Left ventricle myocardium inferior (tissue), 1 donor: ENCODE measurements around the gene CTSA. TPM values are rescaled to one million over a fixed set of nuclear protein-coding genes. Genes with fewer than 3 reads are reported as not detected.
"Not testable (repeated sequence)": the region's sequence is repeated elsewhere in the genome, so short reads cannot be mapped to it uniquely, and the experiment has no call there.

Experiments
- DNase-seq: peaks from one replicate; pipeline ENCODE4 v3.0.0-alpha.2; 2020
- H3K27ac ChIP-seq: fragments of 200-600 bp; replicated peaks from 2 replicates; pipeline ENCODE4 v1.8.0; 2021
- H3K27me3 ChIP-seq: fragments of 200-600 bp; 2 replicates; pipeline ENCODE4 v1.8.0; 2021; ENCODE audit warnings: low read depth
- H3K36me3 ChIP-seq: fragments of 200-600 bp; 2 replicates; pipeline ENCODE4 v1.8.0; 2021
- H3K4me1 ChIP-seq: fragments of 200-600 bp; 2 replicates; pipeline ENCODE4 v1.8.0; 2021
- H3K4me3 ChIP-seq: fragments of 200-600 bp; 2 replicates; pipeline ENCODE4 v1.8.0; 2021; ENCODE audit warnings: mild to moderate bottlenecking, moderate library complexity
- H3K9me3 ChIP-seq: fragments of 200-600 bp; replicated peaks from 2 replicates; pipeline ENCODE4 v1.8.0; 2021
- CTCF ChIP-seq: fragments of 200-600 bp; IDR thresholded peaks from 2 replicates; pipeline ENCODE4 v1.8.0; 2021; ENCODE audit warnings: antibody characterized with exemption, mild to moderate bottlenecking, borderline replicate concordance
- intact Hi-C: fragments of 100-400 bp; cut with micrococcal nuclease; formaldehyde crosslinking; loops from one replicate; pipeline ENCODE4 v1.11.0; 2022
- total RNA-seq: library from RNA; stranded (reverse); fragmentation: NEBNext Ultra II Directional; extraction: Animal tissue kit (Norgen Biotek cat#: 25700); gene quantifications from one replicate; pipeline ENCODE4 v1.2.1, GENCODE V29; 2021
- donor health status: DM: no; HTN: yes; CAD: no; lungs with severe emphysema.

The CTSA gene
- total RNA-seq, 1 donor from 2014 or later: 116 TPM

GRCh38 chr20:45927071-45927878 is 36.1 kb downstream of the CTSA start:
- no peak overlapping the region for H3K27ac ChIP-seq
- intact Hi-C loops: no loop called here
- no peaks in the 10 kb centered on the region for H3K36me3 ChIP-seq
- H3K9me3 ChIP-seq: no peaks in the 10 kb centered on the region
- H3K4me3 ChIP-seq: no peak overlapping the region
- H3K27me3 ChIP-seq: no peaks in the 10 kb centered on the region
- no peak for TF ChIP-seq CTCF
- H3K4me1 ChIP-seq: peaks cover 30% of the 10 kb centered on the region
- no peak for DNase-seq

GRCh38 chr20:45931680-45932079 is 40.5 kb downstream of the CTSA start:
- not testable (repeated sequence) for H3K27me3 ChIP-seq, H3K36me3 ChIP-seq, H3K4me3 ChIP-seq, H3K9me3 ChIP-seq, DNase-seq, H3K27ac ChIP-seq
- peaks cover 34% of the 10 kb centered on the region for H3K4me1 ChIP-seq
- intact Hi-C loops: loop anchor here (5.0 kb wide), 1 partner anchor 39 kb away; the partner anchor contains the start of genes CTSA and NEURL2

GRCh38 chr20:45933266-45934045 is 42.3 kb downstream of the CTSA start:
- Histone ChIP-seq H3K4me3 (peak overlapping the region; percentile 100), H3K27me3 (no peaks in the 10 kb centered on the region), H3K9me3 (no peaks in the 10 kb centered on the region), H3K27ac (peak overlapping the region; percentile 100), H3K36me3 (peaks cover 15% of the 10 kb centered on the region), H3K4me1 (peaks cover 41% of the 10 kb centered on the region)
- peak; percentile 73 for DNase-seq
- intact Hi-C loops: loop anchor here (5.0 kb wide), 1 partner anchor 41 kb away; the partner anchor contains the start of genes CTSA and NEURL2
- peak; percentile 59 for TF ChIP-seq CTCF

- no peak for TF ChIP-seq CTCF
- DNase-seq: peak; percentile 70
- intact Hi-C loops: loop anchor here (5.0 kb wide), 1 partner anchor 42 kb away; the partner anchor contains the start of genes CTSA and NEURL2
- Histone ChIP-seq H3K27me3 (no peaks in the 10 kb centered on the region), H3K9me3 (no peaks in the 10 kb centered on the region), H3K4me1 (peaks cover 41% of the 10 kb centered on the region), H3K4me3 (peak overlapping the region; percentile 100), H3K36me3 (peaks cover 22% of the 10 kb centered on the region), H3K27ac (peak overlapping the region; percentile 100)
Measured at GRCh38 chr20:45934046-45934585, 43.0 kb downstream of the CTSA start.

GRCh38 chr20:45934586-45935415 is 43.7 kb downstream of the CTSA start, which contains the start of gene PCIF1:
Gene PCIF1 (plus strand): TSS chr20:45934683. CDS start chr20:45939000, 4,317 bp downstream.
- no peaks in the 10 kb centered on the region for H3K9me3 ChIP-seq
- H3K4me1 ChIP-seq: peaks cover 41% of the 10 kb centered on the region
- peak within 1 kb of the TSS; percentile 100 for H3K4me3 ChIP-seq
- DNase-seq: peak; percentile 98
- peak within 1 kb of the TSS; percentile 100 for H3K27ac ChIP-seq
- TF ChIP-seq CTCF: no peak
- peaks cover 28% of the 10 kb centered on the region for H3K36me3 ChIP-seq
- intact Hi-C loops: loop anchor here (5.0 kb wide), 1 partner anchor 42 kb away; the partner anchor contains the start of genes CTSA and NEURL2
- no peaks in the 10 kb centered on the region for H3K27me3 ChIP-seq
